GM18907 (cell line): ENCODE measurements around the gene DBN1.

ENCODE experiments used
- ATAC-seq: cut with Tn5 transposase; IDR thresholded peaks from one replicate; pipeline ENCODE4 v1.9.1; 2021; ENCODE audit warnings: mild to moderate bottlenecking, moderate library complexity; ENCODE audit not compliant: unreplicated experiment

Gene DBN1

GRCh38 chr5:177475563-177476427 lies 2.4 kb upstream of the DBN1 start:
- ATAC-seq: no peak

DNA sequence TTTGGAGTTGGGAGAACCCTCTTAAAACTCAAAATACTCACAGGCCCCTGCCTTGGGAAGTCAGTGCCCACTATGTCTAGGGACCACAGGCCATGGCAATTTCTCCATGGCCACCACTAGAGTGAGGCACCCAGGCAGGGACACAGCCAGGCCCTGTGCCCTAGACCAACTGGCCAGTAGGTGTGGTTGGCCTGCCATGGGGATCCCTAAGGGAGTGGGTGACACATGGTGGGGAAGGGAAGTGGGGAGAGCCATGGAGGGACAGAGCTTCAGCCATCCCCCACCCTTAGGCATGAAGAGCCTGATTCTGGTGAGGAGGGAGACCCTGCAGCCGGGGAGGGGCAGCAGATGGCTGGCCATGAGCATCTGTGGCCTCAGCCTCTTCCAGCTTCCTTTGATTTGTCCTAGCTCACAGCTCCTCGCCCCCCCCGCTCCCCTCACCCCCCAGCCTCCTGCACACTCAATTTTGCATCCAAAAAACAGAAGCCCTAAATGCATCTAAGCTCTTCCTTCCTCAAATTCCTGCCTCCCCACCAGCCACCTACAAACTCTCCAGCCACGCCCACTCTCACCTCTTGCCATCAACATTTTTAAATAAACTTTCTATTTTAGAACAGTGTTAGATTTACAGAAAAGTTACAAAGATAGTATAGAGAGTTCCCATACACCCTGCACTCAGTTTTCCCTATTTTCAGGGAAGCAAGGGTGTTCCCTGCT lies 1.6 kb upstream of the DBN1 start:
- ATAC-seq: no peak

DNA sequence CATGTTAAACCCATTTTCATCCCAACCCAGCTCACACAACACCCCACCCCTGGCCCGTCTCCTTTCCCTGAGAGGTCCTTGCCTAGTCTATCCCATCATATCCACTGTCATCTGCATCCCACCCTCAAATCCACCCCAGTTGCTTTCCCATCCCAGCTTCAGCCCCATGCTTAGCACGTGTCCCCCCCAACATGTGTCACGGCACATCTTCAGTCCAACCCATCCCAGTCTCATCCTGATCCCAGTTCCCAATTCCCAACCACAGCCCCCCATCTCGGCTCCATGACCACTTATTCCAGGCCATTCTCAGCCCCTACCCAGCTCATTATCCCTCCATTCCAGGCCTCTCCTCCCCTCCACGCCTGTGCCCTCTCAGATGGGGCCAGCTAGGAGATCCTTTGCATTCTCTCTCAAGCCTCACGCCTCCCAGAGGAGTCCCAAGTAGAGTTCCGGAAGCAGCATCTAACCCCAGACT lies 605 bp upstream of the DBN1 start:
- ATAC-seq: no peak

DNA sequence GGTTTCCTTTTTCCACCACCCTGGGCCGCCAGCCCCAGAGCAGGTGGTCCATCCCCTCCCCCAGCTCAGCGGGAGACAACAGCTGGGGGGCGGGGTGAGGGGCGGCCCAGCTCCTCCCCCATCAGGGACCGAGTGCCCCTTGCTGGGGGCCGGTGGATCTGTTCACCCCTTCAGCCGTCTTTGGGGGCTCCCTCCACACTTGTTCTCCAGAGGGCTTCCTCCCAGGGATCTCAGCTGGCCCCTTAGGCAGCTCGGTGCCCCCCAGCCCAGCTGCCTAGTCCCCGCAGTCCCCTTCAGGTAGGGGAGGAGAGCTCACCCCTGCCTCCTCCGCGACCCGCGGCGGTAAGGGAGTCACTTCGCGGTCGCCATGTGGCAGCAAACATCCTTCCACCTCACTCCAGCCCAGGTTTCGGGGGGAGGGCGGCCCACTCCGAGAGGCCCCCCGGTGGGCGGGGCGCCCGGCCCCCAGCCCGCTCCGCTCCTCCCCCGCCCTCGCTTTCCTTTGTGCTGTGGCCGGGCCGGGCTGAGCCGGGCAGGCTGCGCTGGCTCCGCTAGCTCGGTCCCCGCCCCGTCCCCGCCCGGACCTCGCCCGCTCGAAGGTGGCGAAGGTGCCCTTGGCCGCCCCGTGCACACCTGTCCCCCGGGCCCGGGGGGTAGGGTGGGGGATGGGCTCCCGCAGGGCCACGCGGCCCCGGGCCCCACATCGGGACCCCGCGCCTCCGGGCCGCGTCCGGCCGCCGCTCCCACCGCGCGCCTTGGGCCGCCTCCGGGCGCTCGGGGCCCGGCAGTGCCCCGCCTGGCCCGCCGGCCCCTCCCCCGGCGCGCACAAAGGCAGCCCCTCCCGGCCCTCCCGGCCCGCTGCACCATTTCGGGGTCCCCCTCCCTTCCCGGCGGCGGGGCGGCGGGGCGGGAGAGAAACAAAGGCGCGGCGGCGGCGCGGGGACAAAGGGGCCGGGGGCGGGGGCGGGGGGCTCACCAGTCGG lies 683 bp downstream of the DBN1 start:
- ATAC-seq: peak; percentile 43

DNA sequence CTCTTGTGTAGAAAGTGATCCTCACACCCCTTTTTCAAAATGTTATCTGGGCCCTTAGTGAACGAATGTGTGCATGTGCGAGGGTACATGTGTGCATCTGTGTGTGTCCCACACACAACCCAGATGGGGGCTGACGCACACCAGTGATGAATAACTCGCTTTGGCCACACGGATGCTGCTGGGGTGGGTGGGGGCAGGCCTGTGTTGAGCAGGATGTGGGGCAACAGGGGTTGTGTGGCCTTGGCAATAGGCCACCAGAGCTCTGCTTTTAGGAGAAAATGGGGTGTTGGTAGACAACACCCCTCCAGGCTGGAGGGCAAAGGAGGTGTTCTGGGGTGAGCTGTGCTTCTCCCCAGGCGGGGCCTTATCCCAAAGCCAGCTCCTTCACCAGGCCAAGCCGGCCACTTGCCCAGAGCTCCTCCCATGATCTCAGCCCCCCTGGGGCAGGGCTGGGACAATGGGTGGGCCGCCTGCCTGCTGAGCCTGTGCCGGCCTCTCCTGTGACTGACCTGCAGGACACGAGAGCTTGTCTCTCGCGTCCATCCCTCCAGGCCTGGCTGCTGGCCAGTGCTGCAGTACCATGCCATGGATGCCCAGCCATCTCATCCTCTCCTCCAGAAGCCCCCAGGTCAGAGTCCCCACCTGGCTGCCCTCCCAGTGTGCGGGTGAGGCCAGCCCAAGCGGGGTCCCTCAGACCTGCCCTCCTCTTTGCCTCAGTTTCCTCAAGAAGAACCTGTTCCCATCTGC lies 1.7 kb downstream of the DBN1 start:
- ATAC-seq: no peak

GRCh38 chr5:177470759-177471536 lies 2.5 kb downstream of the DBN1 start:
- no peak for ATAC-seq

- ATAC-seq: no peak
Measured at GRCh38 chr5:177469750-177470525, 3.5 kb downstream of the DBN1 start.

GRCh38 chr5:177468685-177469628 lies 4.5 kb downstream of the DBN1 start:
- no peak for ATAC-seq

GRCh38 chr5:177468329-177468684 lies 5.1 kb downstream of the DBN1 start:
- ATAC-seq: no peak

GRCh38 chr5:177467436-177467835 lies 6.0 kb downstream of the DBN1 start:
- no peak for ATAC-seq

- no peak for ATAC-seq
Measured at GRCh38 chr5:177466861-177467260, 6.6 kb downstream of the DBN1 start.

GRCh38 chr5:177465044-177465443 lies 8.4 kb downstream of the DBN1 start:
- no peak for ATAC-seq

DNA sequence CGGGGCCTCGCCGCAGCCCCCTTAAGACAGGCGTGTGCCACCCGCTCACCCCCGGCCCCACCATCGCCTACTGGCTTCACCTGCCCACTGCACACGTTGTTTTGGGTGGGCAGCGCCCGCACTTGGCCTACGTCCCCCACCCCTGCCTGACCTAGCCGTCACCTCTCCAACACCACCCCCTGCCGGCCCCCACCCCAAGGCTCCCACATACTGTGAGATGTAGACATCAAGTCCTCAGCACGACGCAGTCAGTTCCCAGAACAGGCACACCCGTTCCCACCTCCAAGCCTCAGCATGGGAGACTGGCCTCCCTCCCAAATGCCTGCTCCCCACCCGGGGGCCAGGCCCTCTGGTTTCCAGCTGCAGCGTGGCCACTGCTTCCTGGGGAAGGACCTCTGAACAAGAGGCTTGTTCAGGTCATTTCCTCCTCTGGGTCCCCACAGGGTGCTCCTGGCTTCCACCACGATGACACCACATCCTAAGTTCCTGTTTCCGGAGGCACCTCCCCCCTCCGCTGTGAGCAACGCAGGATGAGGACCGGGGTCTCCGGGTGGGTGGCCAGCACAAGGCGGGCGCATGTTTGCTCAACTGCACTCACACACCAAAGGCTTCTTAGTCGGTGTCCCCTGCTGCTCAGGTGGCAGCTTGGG lies 11.3 kb downstream of the DBN1 start:
- ATAC-seq: no peak

- ATAC-seq: no peak
Measured at GRCh38 chr5:177459819-177460628, 13.4 kb downstream of the DBN1 start.

- ATAC-seq: no peak
Measured at GRCh38 chr5:177459357-177459756, 14.1 kb downstream of the DBN1 start.

DNA sequence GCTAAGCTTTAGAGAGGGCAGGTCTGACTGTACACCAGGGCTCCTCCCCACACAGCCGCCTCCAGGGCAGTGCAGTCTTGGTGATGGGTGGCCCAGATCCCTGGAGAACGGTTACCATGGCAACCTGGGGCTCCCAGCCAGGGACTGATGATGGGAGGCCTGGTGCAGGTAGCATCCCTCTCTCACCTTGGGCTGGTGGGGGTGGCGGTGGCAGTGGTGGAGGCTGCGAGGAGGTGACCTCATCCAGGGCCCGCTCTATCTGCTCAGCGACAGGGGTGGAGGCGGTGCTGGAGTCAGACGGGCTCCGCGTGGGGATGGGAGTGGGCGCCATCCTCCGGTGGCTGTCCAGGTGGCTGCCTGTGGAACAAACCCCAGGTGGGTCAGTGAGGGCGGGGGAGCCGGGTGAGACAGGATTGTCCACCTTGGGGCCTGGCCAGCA lies 14.5 kb downstream of the DBN1 start:
- ATAC-seq: no peak
